Measurements from ENCODE around the gene UBASH3B. TPM values are rescaled to one million over a fixed set of nuclear protein-coding genes. Genes with fewer than 3 reads are reported as not detected.
"Not testable (repeated sequence)": the region's sequence is repeated elsewhere in the genome, so short reads cannot be mapped to it uniquely, and the experiment has no call there.

The UBASH3B gene
- total RNA-seq, 4 donors from 2014 or later, result 2.7 to 16.4 (median 9.7) TPM

DNA sequence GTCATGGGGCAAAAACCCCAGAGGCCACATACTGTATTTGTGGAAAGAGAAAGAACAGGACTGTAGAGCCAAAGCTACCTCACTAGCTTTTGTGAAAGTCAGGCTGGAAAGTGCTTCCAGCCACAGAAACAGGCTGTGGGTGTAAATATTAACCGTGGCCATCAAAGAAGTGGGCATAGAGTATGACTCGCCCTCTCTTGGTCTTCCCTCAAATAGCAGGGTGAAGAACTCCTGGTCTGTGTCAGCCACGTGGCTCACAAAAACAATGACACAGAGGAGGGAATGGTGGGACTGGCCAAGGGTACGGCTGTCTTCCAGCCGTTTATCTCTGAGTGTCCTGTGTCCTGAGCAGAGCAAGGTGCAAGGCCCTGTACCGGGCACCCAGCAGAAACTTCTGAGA is 37.6 kb upstream of the UBASH3B start:
- H3K9me3 ChIP-seq, result no peaks in the 10 kb centered on the region
- H3K4me3 ChIP-seq, result no peak overlapping the region
- WGBS, 2 donors, result 65 to 77% methylated on average over 3 to 5 of the region's 6 CpGs
- intact Hi-C loops (cut with DNase I), result no loop called here
- H3K27me3 ChIP-seq, result no peaks in the 10 kb centered on the region
- TF ChIP-seq, protein P1, sequence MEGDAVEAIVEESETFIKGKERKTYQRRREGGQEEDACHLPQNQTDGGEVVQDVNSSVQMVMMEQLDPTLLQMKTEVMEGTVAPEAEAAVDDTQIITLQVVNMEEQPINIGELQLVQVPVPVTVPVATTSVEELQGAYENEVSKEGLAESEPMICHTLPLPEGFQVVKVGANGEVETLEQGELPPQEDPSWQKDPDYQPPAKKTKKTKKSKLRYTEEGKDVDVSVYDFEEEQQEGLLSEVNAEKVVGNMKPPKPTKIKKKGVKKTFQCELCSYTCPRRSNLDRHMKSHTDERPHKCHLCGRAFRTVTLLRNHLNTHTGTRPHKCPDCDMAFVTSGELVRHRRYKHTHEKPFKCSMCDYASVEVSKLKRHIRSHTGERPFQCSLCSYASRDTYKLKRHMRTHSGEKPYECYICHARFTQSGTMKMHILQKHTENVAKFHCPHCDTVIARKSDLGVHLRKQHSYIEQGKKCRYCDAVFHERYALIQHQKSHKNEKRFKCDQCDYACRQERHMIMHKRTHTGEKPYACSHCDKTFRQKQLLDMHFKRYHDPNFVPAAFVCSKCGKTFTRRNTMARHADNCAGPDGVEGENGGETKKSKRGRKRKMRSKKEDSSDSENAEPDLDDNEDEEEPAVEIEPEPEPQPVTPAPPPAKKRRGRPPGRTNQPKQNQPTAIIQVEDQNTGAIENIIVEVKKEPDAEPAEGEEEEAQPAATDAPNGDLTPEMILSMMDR (IDR thresholded peaks at IDR 0.05), result no peak
- no peak for TF ChIP-seq POLR2A (IDR thresholded peaks at IDR 0.05)
- DNase-seq, result no peak
- no peaks in the 10 kb centered on the region for H3K36me3 ChIP-seq
- no peaks in the 10 kb centered on the region for H3K4me1 ChIP-seq
- no peak overlapping the region for H3K27ac ChIP-seq

DNA sequence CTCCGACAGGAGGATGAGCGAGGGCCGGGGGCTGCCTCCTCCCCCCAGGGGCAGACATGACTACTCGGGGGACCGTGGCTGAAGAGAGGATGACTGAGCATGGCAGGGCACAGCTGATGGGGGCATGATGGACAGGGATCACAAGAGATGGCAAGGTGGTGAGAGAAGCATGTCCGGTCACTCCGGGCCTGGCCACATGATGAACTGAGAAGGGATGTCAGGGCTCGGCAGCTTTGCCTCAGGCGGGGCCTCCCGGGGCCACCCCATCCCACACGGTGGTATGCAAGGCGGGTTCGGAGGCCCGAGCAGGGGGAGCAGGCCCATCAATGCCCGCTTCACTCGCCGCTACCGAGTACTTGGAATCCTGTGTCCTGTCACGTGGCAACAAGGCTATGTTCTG is 36.6 kb upstream of the UBASH3B start:
- no peak for TF ChIP-seq POLR2A (IDR thresholded peaks at IDR 0.05)
- TF ChIP-seq, protein P1 (IDR thresholded peaks at IDR 0.05), result no peak
- no peak overlapping the region for H3K27ac ChIP-seq
- no peaks in the 10 kb centered on the region for H3K36me3 ChIP-seq
- no peaks in the 10 kb centered on the region for H3K4me1 ChIP-seq
- no peaks in the 10 kb centered on the region for H3K9me3 ChIP-seq
- H3K4me3 ChIP-seq, result no peak overlapping the region
- H3K27me3 ChIP-seq, result no peaks in the 10 kb centered on the region
- 96 to 100% methylated on average over 8 to 12 of the region's 19 CpGs for whole genome bisulfite sequencing, 2 donors
- no peak for DNase-seq
- intact Hi-C loops (cut with DNase I), result no loop called here

DNA sequence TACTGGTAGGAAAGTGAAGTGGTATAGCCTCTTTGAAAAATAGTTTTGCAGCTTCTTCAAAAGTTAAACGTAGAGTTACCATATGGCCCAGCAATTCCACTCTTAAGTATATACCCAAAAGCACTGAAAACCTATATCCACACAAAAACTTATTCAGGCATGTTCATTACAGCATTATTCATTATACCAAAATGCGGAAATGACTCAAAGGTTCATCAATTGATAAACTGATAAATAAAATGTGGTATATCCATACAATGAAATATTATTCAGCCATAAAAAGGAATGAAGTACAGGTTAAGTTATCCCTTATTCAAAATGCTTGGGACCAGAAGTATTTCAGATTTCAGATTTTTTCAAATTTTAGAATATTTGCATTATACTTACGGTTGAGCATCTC is 35.8 kb upstream of the UBASH3B start:
- WGBS, 2 donors, result 85 to 93% methylated on average over 3 of the region's 3 CpGs
- no peak overlapping the region for H3K27ac ChIP-seq
- DNase-seq, result no peak
- H3K4me1 ChIP-seq, result no peaks in the 10 kb centered on the region
- no peaks in the 10 kb centered on the region for H3K9me3 ChIP-seq
- no peaks in the 10 kb centered on the region for H3K36me3 ChIP-seq
- intact Hi-C loops (cut with DNase I), result no loop called here
- no peak for TF ChIP-seq POLR2A (IDR thresholded peaks at IDR 0.05)
- TF ChIP-seq, protein P1 (IDR thresholded peaks at IDR 0.05), result no peak
- H3K4me3 ChIP-seq, result no peak overlapping the region
- no peaks in the 10 kb centered on the region for H3K27me3 ChIP-seq

DNA sequence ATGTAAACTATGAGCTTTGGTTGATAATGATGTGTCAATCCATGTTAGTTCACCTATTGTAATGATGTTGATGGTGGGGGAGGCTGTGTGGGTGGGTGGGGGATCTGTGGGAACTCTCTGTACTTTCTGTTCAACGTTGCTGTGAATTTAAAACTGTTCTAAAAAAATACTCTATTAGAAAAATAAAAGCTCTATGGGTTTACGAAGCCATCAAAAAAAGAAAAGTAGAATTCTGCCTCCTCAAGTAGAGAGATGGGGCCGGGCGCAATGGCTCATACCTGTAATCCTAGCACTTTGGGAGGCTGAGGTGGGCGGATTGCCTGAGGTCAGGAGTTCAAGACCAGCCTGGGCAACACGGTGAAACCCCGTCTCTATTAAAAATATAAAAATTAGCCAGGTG is 30.0 kb upstream of the UBASH3B start:
- H3K4me1 ChIP-seq; intact Hi-C loops (cut with DNase I); H3K27me3 ChIP-seq; H3K27ac ChIP-seq; H3K36me3 ChIP-seq; H3K9me3 ChIP-seq; DNase-seq; H3K4me3 ChIP-seq: not testable (repeated sequence)
- WGBS, 2 donors, result 72% methylated on average over 7 of the region's 7 CpGs

DNA sequence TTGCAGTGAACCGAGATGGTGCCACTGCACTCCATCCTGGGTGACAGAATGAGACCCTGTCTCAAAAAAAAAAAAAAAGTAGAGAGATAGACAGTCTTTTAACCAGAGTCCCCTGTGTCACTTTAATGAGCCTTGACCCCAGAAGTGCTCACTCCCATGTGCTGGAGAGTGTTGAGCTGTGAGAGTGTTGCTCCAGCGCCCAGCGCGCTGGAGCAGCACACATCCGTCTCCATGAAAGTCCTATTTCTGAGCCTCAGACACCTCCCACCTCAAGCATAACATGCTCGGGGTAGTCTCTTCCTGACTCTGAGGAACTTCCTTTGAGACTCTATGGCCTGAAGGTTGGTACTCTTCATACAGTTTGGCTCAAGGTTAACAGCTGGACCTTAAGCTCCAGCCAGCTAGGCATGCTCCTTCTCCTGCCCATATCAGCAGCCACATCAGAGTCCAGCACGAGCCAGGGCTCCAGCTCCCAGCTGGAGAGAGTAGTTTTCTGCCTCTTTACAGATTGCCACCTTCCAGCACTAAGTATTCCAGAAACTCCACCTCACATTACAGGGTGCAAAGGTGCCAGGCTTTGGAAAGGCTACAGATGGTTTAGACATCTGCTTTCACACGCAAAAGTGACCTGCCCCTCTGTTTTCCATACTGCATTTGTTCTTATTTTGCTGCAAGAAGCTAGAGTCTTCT is 29.4 kb upstream of the UBASH3B start:
- TF ChIP-seq POLR2A (IDR thresholded peaks at IDR 0.05), result no peak
- TF ChIP-seq, protein P1 (IDR thresholded peaks at IDR 0.05), result no peak
- Histone ChIP-seq H3K4me3 (no peak overlapping the region), H3K4me1 (no peaks in the 10 kb centered on the region), H3K36me3 (no peaks in the 10 kb centered on the region), H3K9me3 (no peaks in the 10 kb centered on the region), H3K27ac (no peak overlapping the region), H3K27me3 (no peaks in the 10 kb centered on the region)
- DNase-seq, result no peak
- intact Hi-C loops (cut with DNase I), result no loop called here
- WGBS, 2 donors, result 85 to 93% methylated on average over 4 to 8 of the region's 8 CpGs

DNA sequence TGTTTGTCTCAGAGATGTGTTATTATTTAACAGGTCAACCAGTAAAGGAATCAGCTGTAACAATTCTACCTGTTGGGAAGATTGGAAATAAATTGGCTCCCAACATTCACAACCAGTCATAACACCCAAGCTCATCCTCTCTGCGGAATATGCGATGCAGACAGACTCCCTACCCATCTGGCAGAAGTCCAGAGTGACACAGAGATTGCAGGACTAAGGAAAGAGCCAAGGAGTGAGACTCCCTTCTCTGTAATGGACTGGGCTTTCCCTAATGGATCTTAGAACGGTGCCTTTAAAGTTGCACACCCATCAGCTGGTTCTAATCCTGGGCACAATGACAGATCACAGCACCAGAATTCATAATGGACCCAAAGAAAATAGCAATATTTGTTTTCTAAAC is 27.8 kb upstream of the UBASH3B start:
- Histone ChIP-seq H3K36me3 (no peaks in the 10 kb centered on the region), H3K4me3 (no peak overlapping the region), H3K9me3 (no peaks in the 10 kb centered on the region), H3K27me3 (peaks cover 0 to 5% (median 0%) of the 10 kb centered on the region in 4 donors), H3K27ac (no peak overlapping the region), H3K4me1 (peaks cover 0 to 7% (median 0%) of the 10 kb centered on the region in 3 donors)
- no peak for DNase-seq
- whole genome bisulfite sequencing, 2 donors, result 85 to 86% methylated on average over 3 of the region's 3 CpGs
- intact Hi-C loops (cut with DNase I), result no loop called here
- no peak for TF ChIP-seq POLR2A (IDR thresholded peaks at IDR 0.05)
- TF ChIP-seq, protein P1 (IDR thresholded peaks at IDR 0.05), result no peak
